Osteoblast (primary cell): ENCODE data around the gene GPR25. TPM values are rescaled to one million over a fixed set of nuclear protein-coding genes. Genes with fewer than 3 reads are reported as not detected.

Experiments
- DNase-seq: peaks from one replicate; pipeline ENCODE4 v3.0.0; 2011; ENCODE audit warnings: low spot score, mixed read lengths; ENCODE audit not compliant: insufficient read length; ENCODE audit errors: missing footprints
- H2AFZ ChIP-seq: 2 replicates; pipeline ENCODE4 v1.6.0; 2011; ENCODE audit warnings: mild to moderate bottlenecking, low read length
- H3K27ac ChIP-seq: 2 replicates; pipeline ENCODE4 v1.5.1; 2011; ENCODE audit warnings: mild to moderate bottlenecking, low read depth, low read length, moderate library complexity
- H3K27me3 ChIP-seq: 2 replicates; pipeline ENCODE4 v1.6.0; 2012; ENCODE audit warnings: mild to moderate bottlenecking, control low read depth, inconsistent platforms, low read length, moderate library complexity; ENCODE audit not compliant: insufficient read depth
- H3K36me3 ChIP-seq: 2 replicates; pipeline ENCODE4 v1.5.1; 2011; ENCODE audit warnings: mild to moderate bottlenecking, low read length, control low read depth, moderate library complexity; ENCODE audit not compliant: insufficient read depth
- H3K4me1 ChIP-seq: 2 replicates; pipeline ENCODE4 v1.5.1; 2011; ENCODE audit warnings: mild to moderate bottlenecking, low read length, control low read depth, moderate library complexity; ENCODE audit not compliant: insufficient read depth
- H3K4me2 ChIP-seq: 2 replicates; pipeline ENCODE4 v1.6.0; 2011; ENCODE audit warnings: mild to moderate bottlenecking, low read length; ENCODE audit not compliant: insufficient read depth
- H3K4me3 ChIP-seq: fragments of 200-600 bp; sonication (generic); 3 replicates; pipeline ENCODE4 v1.5.1; 2012; ENCODE audit warnings: mild to moderate bottlenecking, low read length, inconsistent platforms; ENCODE audit not compliant: insufficient read depth
- H3K79me2 ChIP-seq: 2 replicates; pipeline ENCODE4 v1.6.0; 2012; ENCODE audit warnings: mild to moderate bottlenecking, low read length, control low read depth, inconsistent platforms; ENCODE audit not compliant: insufficient read depth
- H3K9me3 ChIP-seq: 2 replicates; pipeline ENCODE4 v1.5.1; 2011; ENCODE audit warnings: low read depth, low read length, control low read depth
- H4K20me1 ChIP-seq: 2 replicates; pipeline ENCODE4 v1.6.0; 2012; ENCODE audit warnings: mild to moderate bottlenecking, low read length, control low read depth; ENCODE audit not compliant: insufficient read depth
- CTCF ChIP-seq: IDR thresholded peaks from 2 replicates; pipeline ENCODE4 v1.5.1; 2011; ENCODE audit warnings: mild to moderate bottlenecking, low read depth, low read length, moderate library complexity; ENCODE audit errors: extremely low read depth
- total RNA-seq: library from RNA; depleted of rRNA; stranded (reverse); fragments of >200 nt; gene quantifications from 2 replicates; pipeline ENCODE4 v1.2.3, GENCODE V29; 2012

GPR25 gene
- total RNA-seq, 1 donor = not detected

GRCh38 chr1:200873671-200874397 is 1.1 kb downstream of the GPR25 start:
- no peaks in the 10 kb centered on the region for H3K4me1 ChIP-seq
- H3K79me2 ChIP-seq = no peaks in the 10 kb centered on the region
- no peaks in the 10 kb centered on the region for H4K20me1 ChIP-seq
- DNase-seq = no peak
- H3K4me3 ChIP-seq = no peak overlapping the region
- no peaks in the 10 kb centered on the region for H3K36me3 ChIP-seq
- H2AFZ ChIP-seq = no peak overlapping the region
- TF ChIP-seq CTCF = no peak
- H3K27me3 ChIP-seq = peaks cover 66% of the 10 kb centered on the region
- no peak overlapping the region for H3K4me2 ChIP-seq
- no peak overlapping the region for H3K27ac ChIP-seq
- no peaks in the 10 kb centered on the region for H3K9me3 ChIP-seq

GRCh38 chr1:200874694-200875093 is 1.9 kb downstream of the GPR25 start:
- no peak for TF ChIP-seq CTCF
- H4K20me1 ChIP-seq = no peaks in the 10 kb centered on the region
- H2AFZ ChIP-seq = no peak overlapping the region
- H3K27ac ChIP-seq = no peak overlapping the region
- H3K9me3 ChIP-seq = no peaks in the 10 kb centered on the region
- no peaks in the 10 kb centered on the region for H3K36me3 ChIP-seq
- no peaks in the 10 kb centered on the region for H3K4me1 ChIP-seq
- no peak overlapping the region for H3K4me3 ChIP-seq
- H3K4me2 ChIP-seq = no peak overlapping the region
- no peak for DNase-seq
- H3K79me2 ChIP-seq = no peaks in the 10 kb centered on the region
- H3K27me3 ChIP-seq = peaks cover 63% of the 10 kb centered on the region

- Histone ChIP-seq H2AFZ (no peak overlapping the region), H3K79me2 (no peaks in the 10 kb centered on the region), H3K4me3 (no peak overlapping the region), H3K4me1 (no peaks in the 10 kb centered on the region), H3K27me3 (peaks cover 70% of the 10 kb centered on the region), H3K27ac (no peak overlapping the region), H4K20me1 (no peaks in the 10 kb centered on the region), H3K9me3 (no peaks in the 10 kb centered on the region), H3K36me3 (no peaks in the 10 kb centered on the region), H3K4me2 (no peak overlapping the region)
- TF ChIP-seq CTCF = no peak
- DNase-seq = no peak
Measured at GRCh38 chr1:200875416-200875815, 2.6 kb downstream of the GPR25 start.

GRCh38 chr1:200877010-200877409 is 4.2 kb downstream of the GPR25 start:
- H3K4me2 ChIP-seq = no peak overlapping the region
- H3K27ac ChIP-seq = no peak overlapping the region
- H3K4me3 ChIP-seq = no peak overlapping the region
- peaks cover 64% of the 10 kb centered on the region for H3K27me3 ChIP-seq
- no peak overlapping the region for H2AFZ ChIP-seq
- H3K36me3 ChIP-seq = no peaks in the 10 kb centered on the region
- DNase-seq = no peak
- H3K79me2 ChIP-seq = no peaks in the 10 kb centered on the region
- H3K9me3 ChIP-seq = no peaks in the 10 kb centered on the region
- no peaks in the 10 kb centered on the region for H3K4me1 ChIP-seq
- H4K20me1 ChIP-seq = no peaks in the 10 kb centered on the region
- TF ChIP-seq CTCF = no peak
